ENCODE data around the gene ROR2.

Gene ROR2

GRCh38 chr9:91676046-91676445 is 274.0 kb downstream of the ROR2 start:
- TF ChIP-seq CTCF (IDR thresholded peaks at IDR 0.05; ENCODE audit: low read depth, low read length, missing control alignments): peak; percentile 45
- no peak overlapping the region for H3K4me3 ChIP-seq (ENCODE audit: low read depth, low read length)
- no peak for DNase-seq (ENCODE audit: low read depth)

GRCh38 chr9:91664663-91665062 is 285.4 kb downstream of the ROR2 start:
- no peak for DNase-seq (ENCODE audit: low read depth)
- H3K4me3 ChIP-seq (ENCODE audit: low read depth, low read length): no peak overlapping the region
- TF ChIP-seq CTCF (IDR thresholded peaks at IDR 0.05; ENCODE audit: low read depth, low read length, missing control alignments): no peak

GRCh38 chr9:91663858-91664257 is 286.2 kb downstream of the ROR2 start:
- DNase-seq (ENCODE audit: low read depth): no peak
- no peak for TF ChIP-seq CTCF (IDR thresholded peaks at IDR 0.05; ENCODE audit: low read depth, low read length, missing control alignments)

GRCh38 chr9:91661451-91661850 is 288.6 kb downstream of the ROR2 start:
- TF ChIP-seq CTCF (IDR thresholded peaks at IDR 0.05; ENCODE audit: low read depth, low read length, missing control alignments): no peak
- no peak overlapping the region for H3K4me3 ChIP-seq (ENCODE audit: low read depth, low read length)
- DNase-seq (ENCODE audit: low read depth): no peak

More at GRCh38 chr9:91663858-91664257, 286.2 kb downstream of the ROR2 start:
- no peak overlapping the region for H3K4me3 ChIP-seq (ENCODE audit: low read depth, low read length)

- no peak for DNase-seq (ENCODE audit: low read depth)
- no peak overlapping the region for H3K4me3 ChIP-seq (ENCODE audit: low read depth, low read length)
- no peak for TF ChIP-seq CTCF (IDR thresholded peaks at IDR 0.05; ENCODE audit: low read depth, low read length, missing control alignments)
Measured at GRCh38 chr9:91660521-91660920, 289.5 kb downstream of the ROR2 start.

- DNase-seq (ENCODE audit: low read depth): no peak
Measured at GRCh38 chr9:91659529-91660495, 290.2 kb downstream of the ROR2 start.

More at GRCh38 chr9:91659529-91660495, 290.2 kb downstream of the ROR2 start:
- peak; percentile 29 for TF ChIP-seq CTCF (IDR thresholded peaks at IDR 0.05; ENCODE audit: low read depth, low read length, missing control alignments)
- H3K4me3 ChIP-seq (ENCODE audit: low read depth, low read length): no peak overlapping the region

All from GM12864 (cell line).